Uterus (tissue), 2 donors: ENCODE data around the gene SIAE.

Experiments used
- POLR2A ChIP-seq, 2 donors: fragments of 450-650 bp; IDR thresholded peaks; one replicate each; pipeline ENCODE4 v1.6.1; 2016; ENCODE audit warnings: antibody characterized with exemption in 2 of 2, mild to moderate bottlenecking in 1 of 2, moderate library complexity in 1 of 2
- TF ChIP-seq, protein P1 (sequence below), 4 experiments: fragments of 200-600 bp in 2 of 4; fragments of 450-650 bp in 2 of 4; sonication (generic) in 2 of 4; IDR thresholded peaks; one replicate each; pipeline ENCODE4 v1.5.1; 2016 to 2019; ENCODE audit warnings: antibody characterized with exemption in 4 of 4, mild to moderate bottlenecking in 2 of 4, moderate library complexity in 1 of 4

DNA sequence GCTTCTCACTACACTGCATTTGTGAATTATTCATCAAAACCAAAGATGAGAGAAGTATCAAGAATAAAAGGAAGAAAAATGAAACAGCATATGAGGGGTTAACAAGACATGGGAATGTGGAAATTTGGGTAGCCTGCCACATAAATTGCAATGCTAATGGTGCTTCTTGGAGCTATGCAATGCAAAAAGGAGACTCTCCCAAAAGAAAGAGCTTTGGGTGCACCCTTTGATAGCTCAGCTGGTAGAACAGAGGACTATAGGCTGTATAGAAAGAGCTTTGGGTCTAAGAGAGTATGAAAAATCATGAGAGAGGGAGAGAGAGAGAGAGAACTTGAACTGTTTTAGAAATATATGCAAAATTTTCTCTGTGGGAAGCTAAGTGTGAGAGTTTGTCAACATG, 26.5 kb upstream of the SIAE start:
- TF ChIP-seq, protein P1, sequence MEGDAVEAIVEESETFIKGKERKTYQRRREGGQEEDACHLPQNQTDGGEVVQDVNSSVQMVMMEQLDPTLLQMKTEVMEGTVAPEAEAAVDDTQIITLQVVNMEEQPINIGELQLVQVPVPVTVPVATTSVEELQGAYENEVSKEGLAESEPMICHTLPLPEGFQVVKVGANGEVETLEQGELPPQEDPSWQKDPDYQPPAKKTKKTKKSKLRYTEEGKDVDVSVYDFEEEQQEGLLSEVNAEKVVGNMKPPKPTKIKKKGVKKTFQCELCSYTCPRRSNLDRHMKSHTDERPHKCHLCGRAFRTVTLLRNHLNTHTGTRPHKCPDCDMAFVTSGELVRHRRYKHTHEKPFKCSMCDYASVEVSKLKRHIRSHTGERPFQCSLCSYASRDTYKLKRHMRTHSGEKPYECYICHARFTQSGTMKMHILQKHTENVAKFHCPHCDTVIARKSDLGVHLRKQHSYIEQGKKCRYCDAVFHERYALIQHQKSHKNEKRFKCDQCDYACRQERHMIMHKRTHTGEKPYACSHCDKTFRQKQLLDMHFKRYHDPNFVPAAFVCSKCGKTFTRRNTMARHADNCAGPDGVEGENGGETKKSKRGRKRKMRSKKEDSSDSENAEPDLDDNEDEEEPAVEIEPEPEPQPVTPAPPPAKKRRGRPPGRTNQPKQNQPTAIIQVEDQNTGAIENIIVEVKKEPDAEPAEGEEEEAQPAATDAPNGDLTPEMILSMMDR (IDR thresholded peaks at IDR 0.05): no peak
- no peak for TF ChIP-seq POLR2A (IDR thresholded peaks at IDR 0.05)
